Measurements from ENCODE around the gene AP1M1. TPM values are rescaled to one million over a fixed set of nuclear protein-coding genes. Genes with fewer than 3 reads are reported as not detected.

The AP1M1 gene
- total RNA-seq, 1 experiment from 2014 or later = 98.0 TPM

GRCh38 chr19:16232568-16232967 lies 34.9 kb downstream of the AP1M1 start:
- Histone ChIP-seq H3K4me3 (ENCODE audit: low read depth, low read length) (no peak overlapping the region), H3K4me1 (no peaks in the 10 kb centered on the region), H3K36me3 (ENCODE audit: control insufficient read depth, insufficient read depth, low read length) (peaks cover 7% of the 10 kb centered on the region), H3K27me3 (replicated peaks; ENCODE audit: control insufficient read depth, insufficient read depth, low read length) (no peaks in the 10 kb centered on the region), H3K9me3 (no peaks in the 10 kb centered on the region)
- DNase-seq = no peak
- peaks cover 46% of the 10 kb centered on the region for H3K36me3 Mint-ChIP-seq (ENCODE audit: insufficient read depth, unreplicated experiment)
- H3K4me1 Mint-ChIP-seq (ENCODE audit: low read depth, unreplicated experiment) = no peaks in the 10 kb centered on the region
- no peaks in the 10 kb centered on the region for H3K27me3 Mint-ChIP-seq (ENCODE audit: insufficient read depth, unreplicated experiment)
- no peak overlapping the region for H3K27ac Mint-ChIP-seq (ENCODE audit: unreplicated experiment)
- no peaks in the 10 kb centered on the region for H3K9me3 Mint-ChIP-seq (ENCODE audit: unreplicated experiment)
- no TSS peak for BruUV-seq (replicated peaks)
- intact Hi-C loops (cut with micrococcal nuclease; ENCODE audit: unreplicated experiment) = no loop called here
- ChIA-PET POLR2A (no interaction called here), CTCF (no interaction called here)
- H3K4me3 Mint-ChIP-seq (ENCODE audit: unreplicated experiment) = no peak overlapping the region
- no peak for TF ChIP-seq CTCF (IDR thresholded peaks at IDR 0.05; ENCODE audit: insufficient read depth in 1 of 2, low read depth in 1 of 2, low read length in 1 of 2, severe bottlenecking in 1 of 2, unreplicated experiment in 1 of 2)

GRCh38 chr19:16233081-16233776 lies 35.5 kb downstream of the AP1M1 start:
- Histone ChIP-seq H3K27me3 (replicated peaks; ENCODE audit: control insufficient read depth, insufficient read depth, low read length) (no peaks in the 10 kb centered on the region), H3K4me3 (ENCODE audit: low read depth, low read length) (no peak overlapping the region), H3K9me3 (no peaks in the 10 kb centered on the region), H3K36me3 (ENCODE audit: control insufficient read depth, insufficient read depth, low read length) (peaks cover 5% of the 10 kb centered on the region), H3K4me1 (no peaks in the 10 kb centered on the region)
- H3K27me3 Mint-ChIP-seq (ENCODE audit: insufficient read depth, unreplicated experiment) = no peaks in the 10 kb centered on the region
- intact Hi-C loops (cut with micrococcal nuclease; ENCODE audit: unreplicated experiment) = no loop called here
- ChIA-PET CTCF (no interaction called here), POLR2A (interaction anchor here (0.6 kb wide), 1 partner anchor 62 kb away, joined by 5 read pairs; no protein-coding TSS in a partner anchor)
- no peaks in the 10 kb centered on the region for H3K9me3 Mint-ChIP-seq (ENCODE audit: unreplicated experiment)
- H3K4me1 Mint-ChIP-seq (ENCODE audit: low read depth, unreplicated experiment) = no peaks in the 10 kb centered on the region
- no TSS peak for BruUV-seq (replicated peaks)
- no peak for TF ChIP-seq CTCF (IDR thresholded peaks at IDR 0.05; ENCODE audit: insufficient read depth in 1 of 2, low read depth in 1 of 2, low read length in 1 of 2, severe bottlenecking in 1 of 2, unreplicated experiment in 1 of 2)
- peaks cover 41% of the 10 kb centered on the region for H3K36me3 Mint-ChIP-seq (ENCODE audit: insufficient read depth, unreplicated experiment)
- DNase-seq = no peak
- H3K27ac Mint-ChIP-seq (ENCODE audit: unreplicated experiment) = no peak overlapping the region
- H3K4me3 Mint-ChIP-seq (ENCODE audit: unreplicated experiment) = no peak overlapping the region

- TF ChIP-seq CTCF (IDR thresholded peaks at IDR 0.05; ENCODE audit: insufficient read depth in 1 of 2, low read depth in 1 of 2, low read length in 1 of 2, severe bottlenecking in 1 of 2, unreplicated experiment in 1 of 2) = no peak
- H3K27me3 Mint-ChIP-seq (ENCODE audit: insufficient read depth, unreplicated experiment) = no peaks in the 10 kb centered on the region
- H3K27ac Mint-ChIP-seq (ENCODE audit: unreplicated experiment) = no peak overlapping the region
- H3K4me1 Mint-ChIP-seq (ENCODE audit: low read depth, unreplicated experiment) = no peaks in the 10 kb centered on the region
- ChIA-PET CTCF (no interaction called here), POLR2A (no interaction called here)
- no peak overlapping the region for H3K4me3 ChIP-seq (ENCODE audit: low read depth, low read length)
- no peak overlapping the region for H3K4me3 Mint-ChIP-seq (ENCODE audit: unreplicated experiment)
- DNase-seq = no peak
- H3K36me3 Mint-ChIP-seq (ENCODE audit: insufficient read depth, unreplicated experiment) = peaks cover 38% of the 10 kb centered on the region
- H3K27me3 ChIP-seq (replicated peaks; ENCODE audit: control insufficient read depth, insufficient read depth, low read length) = no peaks in the 10 kb centered on the region
- no peaks in the 10 kb centered on the region for H3K9me3 ChIP-seq
- no peaks in the 10 kb centered on the region for H3K9me3 Mint-ChIP-seq (ENCODE audit: unreplicated experiment)
- peaks cover 5% of the 10 kb centered on the region for H3K36me3 ChIP-seq (ENCODE audit: control insufficient read depth, insufficient read depth, low read length)
- intact Hi-C loops (cut with micrococcal nuclease; ENCODE audit: unreplicated experiment) = no loop called here
- no TSS peak for BruUV-seq (replicated peaks)
- H3K4me1 ChIP-seq = no peaks in the 10 kb centered on the region
Measured at GRCh38 chr19:16233836-16234551, 36.3 kb downstream of the AP1M1 start.
